HG03095 (cell line): ENCODE data around the gene OR10H1.
"Not testable (repeated sequence)": the region's sequence is repeated elsewhere in the genome, so short reads cannot be mapped to it uniquely, and the experiment has no call there.

Experiments used
- ATAC-seq: cut with Tn5 transposase; IDR thresholded peaks from one replicate; pipeline ENCODE4 v1.9.1; 2021; ENCODE audit warnings: moderate library complexity; ENCODE audit not compliant: unreplicated experiment

The OR10H1 gene

GRCh38 chr19:15815306-15815705 is at the start of gene OR10H1:
OR10H1 (minus strand) TSS chr19:15815664; CDS start chr19:15808037, 7,627 bp downstream.
- ATAC-seq = no peak

- ATAC-seq = no peak
Measured at GRCh38 chr19:15864824-15865223, 49.4 kb upstream of the OR10H1 start.

GRCh38 chr19:15863272-15863671 is 47.8 kb upstream of the OR10H1 start:
- no peak for ATAC-seq

GRCh38 chr19:15862444-15862843 is 47.0 kb upstream of the OR10H1 start:
- no peak for ATAC-seq

- no peak for ATAC-seq
Measured at GRCh38 chr19:15860522-15860921, 45.1 kb upstream of the OR10H1 start.

- ATAC-seq = no peak
Measured at GRCh38 chr19:15859187-15859586, 43.7 kb upstream of the OR10H1 start.

GRCh38 chr19:15850385-15850784 is 34.9 kb upstream of the OR10H1 start:
- ATAC-seq = no peak

- ATAC-seq = no peak
Measured at GRCh38 chr19:15846923-15847322, 31.5 kb upstream of the OR10H1 start.

- ATAC-seq = not testable (repeated sequence)
Measured at GRCh38 chr19:15843894-15844222, 28.4 kb upstream of the OR10H1 start.

GRCh38 chr19:15843203-15843893 is 27.9 kb upstream of the OR10H1 start:
- no peak for ATAC-seq

GRCh38 chr19:15841875-15842569 is 26.6 kb upstream of the OR10H1 start:
- ATAC-seq = no peak

GRCh38 chr19:15840833-15841232 is 25.4 kb upstream of the OR10H1 start:
- no peak for ATAC-seq

GRCh38 chr19:15839888-15840287 is 24.4 kb upstream of the OR10H1 start:
- ATAC-seq = not testable (repeated sequence)

GRCh38 chr19:15838351-15838750 is 22.9 kb upstream of the OR10H1 start:
- ATAC-seq = no peak

- ATAC-seq = peak; percentile 13
Measured at GRCh38 chr19:15837221-15837731, 21.8 kb upstream of the OR10H1 start.

GRCh38 chr19:15836330-15837220 is 21.1 kb upstream of the OR10H1 start:
- peak; percentile 96 for ATAC-seq

- ATAC-seq = not testable (repeated sequence)
Measured at GRCh38 chr19:15835565-15836329, 20.3 kb upstream of the OR10H1 start.

GRCh38 chr19:15834232-15834631 is 18.8 kb upstream of the OR10H1 start:
- ATAC-seq = not testable (repeated sequence)

GRCh38 chr19:15831626-15832025 is 16.2 kb upstream of the OR10H1 start:
- no peak for ATAC-seq

- no peak for ATAC-seq
Measured at GRCh38 chr19:15829786-15830185, 14.3 kb upstream of the OR10H1 start.

GRCh38 chr19:15829306-15829698 is 13.8 kb upstream of the OR10H1 start:
- ATAC-seq = no peak
